Fibroblast of lung (primary cell): ENCODE data around the gene ANKRD13D. TPM values are rescaled to one million over a fixed set of nuclear protein-coding genes. Genes with fewer than 3 reads are reported as not detected.

Experiments
- DNase-seq, 2 donors: peaks; one replicate each; pipeline versions ENCODE4 v3.0.0 to v3.0.0-alpha.2; 2010; ENCODE audit warnings: low read depth in 2 of 2
- H2AFZ ChIP-seq: 2 replicates; pipeline ENCODE4 v1.5.1; 2012; ENCODE audit warnings: low read length, control low read depth, inconsistent platforms
- H3K27ac ChIP-seq: 2 replicates; pipeline ENCODE4 v1.5.1; 2011; ENCODE audit warnings: low read length, control low read depth; ENCODE audit not compliant: insufficient read depth
- H3K27me3 ChIP-seq: 2 replicates; pipeline ENCODE4 v1.5.1; 2011; ENCODE audit warnings: mild to moderate bottlenecking, low read length; ENCODE audit not compliant: control insufficient read depth, insufficient read depth
- H3K36me3 ChIP-seq: 2 replicates; pipeline ENCODE4 v1.5.1; 2011; ENCODE audit warnings: low read length; ENCODE audit not compliant: control insufficient read depth, insufficient read depth
- H3K4me1 ChIP-seq: 2 replicates; pipeline ENCODE4 v1.5.1; 2011; ENCODE audit warnings: low read length; ENCODE audit not compliant: control insufficient read depth, insufficient read depth; ENCODE audit errors: extremely low read depth
- H3K4me2 ChIP-seq: 2 replicates; pipeline ENCODE4 v1.5.1; 2011; ENCODE audit warnings: low read length, control low read depth; ENCODE audit not compliant: insufficient read depth; ENCODE audit errors: extremely low read depth
- H3K4me3 ChIP-seq, 4 experiments: fragments of 200-600 bp in 1 of 4; sonication (generic) in 1 of 4; replicated peaks in 1 of 4; 2 replicates each; pipeline ENCODE4 v1.5.1; 2011 to 2016; ENCODE audit warnings: low read length in 4 of 4, low read depth in 3 of 4, mild to moderate bottlenecking in 3 of 4, control low read depth in 2 of 4, inconsistent platforms in 1 of 4, mixed read lengths in 1 of 4; ENCODE audit not compliant: insufficient read depth in 1 of 4; ENCODE audit errors: control extremely low read depth in 1 of 4
- H3K79me2 ChIP-seq: 2 replicates; pipeline ENCODE4 v1.5.1; 2012; ENCODE audit warnings: mild to moderate bottlenecking, low read length, inconsistent platforms; ENCODE audit not compliant: control insufficient read depth, insufficient read depth
- H3K9ac ChIP-seq: 2 replicates; pipeline ENCODE4 v1.5.1; 2011; ENCODE audit warnings: mild to moderate bottlenecking, low read length, control low read depth; ENCODE audit not compliant: insufficient read depth
- H3K9me3 ChIP-seq: 2 replicates; pipeline ENCODE4 v1.5.1; 2012; ENCODE audit warnings: low read depth, low read length; ENCODE audit not compliant: control insufficient read depth, insufficient read depth
- H4K20me1 ChIP-seq: 2 replicates; pipeline ENCODE4 v1.5.1; 2011; ENCODE audit warnings: low read length; ENCODE audit not compliant: control insufficient read depth, insufficient read depth; ENCODE audit errors: extremely low read depth
- CTCF ChIP-seq, 2 donors: IDR thresholded peaks in 1 of 2; conservative IDR thresholded peaks in 1 of 2; 1 replicate in 1 of 2; 2 replicates in 1 of 2; pipeline ENCODE4 v1.5.1; 2011 to 2012; ENCODE audit warnings: low read length in 2 of 2, control low read depth in 1 of 2, inconsistent platforms in 1 of 2, low read depth in 1 of 2, mild to moderate bottlenecking in 1 of 2
- EZH2 ChIP-seq: IDR thresholded peaks from 2 replicates; pipeline ENCODE4 v1.5.1; 2012; ENCODE audit warnings: low read length, control low read depth, mild to moderate bottlenecking; ENCODE audit errors: missing control alignments
- polyA plus RNA-seq, 2 donors: library from polyadenylated mRNA; depleted of rRNA in 1 of 2; stranded (reverse) in 1 of 2; unstranded in 1 of 2; fragments of >200 nt; gene quantifications; 2 replicates each; pipeline ENCODE4 v1.2.1, GENCODE V29; 2011 to 2012; ENCODE audit warnings: missing spikeins in 1 of 2
- total RNA-seq: library from RNA; depleted of rRNA; stranded (reverse); fragments of >200 nt; gene quantifications from 2 replicates; pipeline ENCODE4 v1.2.1, GENCODE V29; 2014

ANKRD13D gene
- total and polyA plus RNA-seq, 2 donors (not counting 1 experiment from before 2014, with no cell fraction given) = 11.5 to 45.4 TPM

- Histone ChIP-seq H3K4me2 (no peak overlapping the region), H3K79me2 (no peaks in the 10 kb centered on the region), H4K20me1 (no peaks in the 10 kb centered on the region), H3K9ac (no peak overlapping the region), H3K9me3 (no peaks in the 10 kb centered on the region), H3K27me3 (no peaks in the 10 kb centered on the region), H2AFZ (no peak overlapping the region), H3K27ac (no peak overlapping the region), H3K4me3 (no peak overlapping the region), H3K4me1 (peaks cover 6% of the 10 kb centered on the region), H3K36me3 (peaks cover 44% of the 10 kb centered on the region)
- no peak for TF ChIP-seq EZH2
- TF ChIP-seq CTCF (conservative IDR thresholded peaks at IDR 0.05 in 1 of 2, IDR thresholded peaks at IDR 0.05 in 1 of 2; ENCODE audit: low read depth in 1 of 2, low read length in 2 of 2) = no peak
- peak in 1 of 2 donors; percentile 23 for DNase-seq
Measured at GRCh38 chr11:67251841-67252240, 37.3 kb upstream of the ANKRD13D start.

GRCh38 chr11:67252831-67253239 is 36.3 kb upstream of the ANKRD13D start:
- no peaks in the 10 kb centered on the region for H3K79me2 ChIP-seq
- H3K4me1 ChIP-seq = peaks cover 5% of the 10 kb centered on the region
- H2AFZ ChIP-seq = no peak overlapping the region
- peaks cover 46% of the 10 kb centered on the region for H3K36me3 ChIP-seq
- H3K4me2 ChIP-seq = no peak overlapping the region
- no peak overlapping the region for H3K4me3 ChIP-seq
- TF ChIP-seq EZH2 = no peak
- TF ChIP-seq CTCF (conservative IDR thresholded peaks at IDR 0.05 in 1 of 2, IDR thresholded peaks at IDR 0.05 in 1 of 2; ENCODE audit: low read depth in 1 of 2, low read length in 2 of 2) = peak; percentile 16 to 33
- no peak overlapping the region for H3K27ac ChIP-seq
- no peaks in the 10 kb centered on the region for H3K9me3 ChIP-seq
- DNase-seq = peak; percentile 41 to 46
- no peaks in the 10 kb centered on the region for H4K20me1 ChIP-seq
- no peak overlapping the region for H3K9ac ChIP-seq
- H3K27me3 ChIP-seq = no peaks in the 10 kb centered on the region

GRCh38 chr11:67253872-67254624 is 35.1 kb upstream of the ANKRD13D start:
- no peak overlapping the region for H3K27ac ChIP-seq
- H3K27me3 ChIP-seq = no peaks in the 10 kb centered on the region
- TF ChIP-seq CTCF (conservative IDR thresholded peaks at IDR 0.05 in 1 of 2, IDR thresholded peaks at IDR 0.05 in 1 of 2; ENCODE audit: low read depth in 1 of 2, low read length in 2 of 2) = no peak
- TF ChIP-seq EZH2 = no peak
- no peak overlapping the region for H3K4me2 ChIP-seq
- H3K4me3 ChIP-seq = no peak overlapping the region
- H3K36me3 ChIP-seq = peaks cover 46% of the 10 kb centered on the region
- H3K9me3 ChIP-seq = no peaks in the 10 kb centered on the region
- no peaks in the 10 kb centered on the region for H3K4me1 ChIP-seq
- no peak for DNase-seq
- no peaks in the 10 kb centered on the region for H3K79me2 ChIP-seq
- no peaks in the 10 kb centered on the region for H4K20me1 ChIP-seq
- no peak overlapping the region for H2AFZ ChIP-seq
- H3K9ac ChIP-seq = no peak overlapping the region
